Loucy (cell line): ENCODE data around the gene SERP2.

Experiments used
- CTCF ChIP-seq: fragments of 200-600 bp; sonication (generic); conservative IDR thresholded peaks from 2 replicates; pipeline ENCODE4 v1.5.1; 2014; ENCODE audit warnings: mild to moderate bottlenecking, antibody characterized with exemption, low read length
- EZH2phosphoT487 ChIP-seq: fragments of 200-600 bp; IDR thresholded peaks from 2 replicates; pipeline ENCODE4 v1.6.1; 2018; ENCODE audit warnings: antibody characterized with exemption, mild to moderate bottlenecking, moderate library complexity, borderline replicate concordance

GRCh38 chr13:44386913-44387556 is 13.4 kb downstream of the SERP2 start:
- TF ChIP-seq CTCF, result no peak
- no peak for TF ChIP-seq EZH2phosphoT487
